ENCODE results near the gene ARL17A.
"Not testable (repeated sequence)": the region's sequence is repeated elsewhere in the genome, so short reads cannot be mapped to it uniquely, and the experiment has no call there.

The ARL17A gene

GRCh38 chr17:46579083-46580075 lies at the start of gene ARL17A:
Gene ARL17A (minus strand): TSS chr17:46579691. CDS start chr17:46576322, 3,369 bp downstream.
- DNase-seq: not testable (repeated sequence)

GRCh38 chr17:46628753-46629436 lies 49.4 kb upstream of the ARL17A start:
- DNase-seq: not testable (repeated sequence)

GRCh38 chr17:46627452-46627851 lies 48.0 kb upstream of the ARL17A start:
- DNase-seq: not testable (repeated sequence)

- DNase-seq: not testable (repeated sequence)
Measured at GRCh38 chr17:46624726-46625125, 45.2 kb upstream of the ARL17A start.

- DNase-seq: not testable (repeated sequence)
Measured at GRCh38 chr17:46623790-46624189, 44.3 kb upstream of the ARL17A start.

- DNase-seq: not testable (repeated sequence)
Measured at GRCh38 chr17:46618975-46619374, 39.5 kb upstream of the ARL17A start.

- DNase-seq: not testable (repeated sequence)
Measured at GRCh38 chr17:46617121-46617520, 37.6 kb upstream of the ARL17A start.

- not testable (repeated sequence) for DNase-seq
Measured at GRCh38 chr17:46613876-46614275, 34.4 kb upstream of the ARL17A start.

GRCh38 chr17:46611304-46611703 lies 31.8 kb upstream of the ARL17A start:
- not testable (repeated sequence) for DNase-seq

GRCh38 chr17:46603125-46603524 lies 23.6 kb upstream of the ARL17A start:
- DNase-seq: not testable (repeated sequence)

- not testable (repeated sequence) for DNase-seq
Measured at GRCh38 chr17:46600767-46601166, 21.3 kb upstream of the ARL17A start.

- not testable (repeated sequence) for DNase-seq
Measured at GRCh38 chr17:46598344-46598931, 18.9 kb upstream of the ARL17A start.

- DNase-seq: not testable (repeated sequence)
Measured at GRCh38 chr17:46591332-46591731, 11.8 kb upstream of the ARL17A start.

- DNase-seq: not testable (repeated sequence)
Measured at GRCh38 chr17:46590157-46591146, 11.0 kb upstream of the ARL17A start, which contains the start of gene NSF. Gene NSF (plus strand): TSS chr17:46590669. CDS start chr17:46590776, 107 bp downstream.

- DNase-seq: not testable (repeated sequence)
Measured at GRCh38 chr17:46585444-46585843, 6.0 kb upstream of the ARL17A start.

GRCh38 chr17:46580082-46580481 lies 591 bp upstream of the ARL17A start:
- not testable (repeated sequence) for DNase-seq

- not testable (repeated sequence) for DNase-seq
Measured at GRCh38 chr17:46571796-46572195, 7.7 kb downstream of the ARL17A start.

GRCh38 chr17:46566980-46567379 lies 12.5 kb downstream of the ARL17A start:
- not testable (repeated sequence) for DNase-seq

- DNase-seq: not testable (repeated sequence)
Measured at GRCh38 chr17:46566284-46566683, 13.2 kb downstream of the ARL17A start.

- not testable (repeated sequence) for DNase-seq
Measured at GRCh38 chr17:46560048-46560447, 19.4 kb downstream of the ARL17A start.

GRCh38 chr17:46559155-46559554 lies 20.3 kb downstream of the ARL17A start:
- not testable (repeated sequence) for DNase-seq

GRCh38 chr17:46548607-46549006 lies 30.9 kb downstream of the ARL17A start:
- not testable (repeated sequence) for DNase-seq
